ENCODE results near the gene COX8C.

DNA sequence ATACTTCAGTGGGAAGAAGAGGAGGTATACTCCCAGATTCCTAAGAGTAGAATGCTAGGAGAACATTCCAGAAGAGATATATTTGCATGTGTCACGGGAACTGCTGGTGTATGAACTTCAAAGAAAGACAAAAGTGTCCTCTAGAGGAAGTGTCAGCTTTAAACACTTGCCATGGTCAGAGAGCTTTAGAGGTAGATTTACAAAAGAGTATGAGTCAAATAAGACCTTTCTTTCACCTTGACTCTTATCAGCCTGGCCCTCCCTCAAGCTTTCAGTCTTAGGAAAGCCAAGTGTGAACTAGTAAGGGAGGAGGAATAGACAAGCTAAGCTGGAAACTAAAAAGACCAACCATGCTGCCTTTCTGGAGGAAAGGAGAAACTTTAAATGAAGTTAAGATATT, 34.7 kb downstream of the COX8C start:
- TF ChIP-seq, protein P1, sequence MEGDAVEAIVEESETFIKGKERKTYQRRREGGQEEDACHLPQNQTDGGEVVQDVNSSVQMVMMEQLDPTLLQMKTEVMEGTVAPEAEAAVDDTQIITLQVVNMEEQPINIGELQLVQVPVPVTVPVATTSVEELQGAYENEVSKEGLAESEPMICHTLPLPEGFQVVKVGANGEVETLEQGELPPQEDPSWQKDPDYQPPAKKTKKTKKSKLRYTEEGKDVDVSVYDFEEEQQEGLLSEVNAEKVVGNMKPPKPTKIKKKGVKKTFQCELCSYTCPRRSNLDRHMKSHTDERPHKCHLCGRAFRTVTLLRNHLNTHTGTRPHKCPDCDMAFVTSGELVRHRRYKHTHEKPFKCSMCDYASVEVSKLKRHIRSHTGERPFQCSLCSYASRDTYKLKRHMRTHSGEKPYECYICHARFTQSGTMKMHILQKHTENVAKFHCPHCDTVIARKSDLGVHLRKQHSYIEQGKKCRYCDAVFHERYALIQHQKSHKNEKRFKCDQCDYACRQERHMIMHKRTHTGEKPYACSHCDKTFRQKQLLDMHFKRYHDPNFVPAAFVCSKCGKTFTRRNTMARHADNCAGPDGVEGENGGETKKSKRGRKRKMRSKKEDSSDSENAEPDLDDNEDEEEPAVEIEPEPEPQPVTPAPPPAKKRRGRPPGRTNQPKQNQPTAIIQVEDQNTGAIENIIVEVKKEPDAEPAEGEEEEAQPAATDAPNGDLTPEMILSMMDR (IDR thresholded peaks at IDR 0.05; ENCODE audit: control extremely low read depth in 1 of 3, insufficient read depth in 1 of 3, low read depth in 1 of 3, low read length in 3 of 3) = no peak
- TF ChIP-seq, protein P2, sequence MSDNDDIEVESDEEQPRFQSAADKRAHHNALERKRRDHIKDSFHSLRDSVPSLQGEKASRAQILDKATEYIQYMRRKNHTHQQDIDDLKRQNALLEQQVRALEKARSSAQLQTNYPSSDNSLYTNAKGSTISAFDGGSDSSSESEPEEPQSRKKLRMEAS (IDR thresholded peaks at IDR 0.05) = no peak
- TF ChIP-seq SIX5 (IDR thresholded peaks at IDR 0.05; ENCODE audit: low read depth, low read length) (no peak), CTBP2 (IDR thresholded peaks at IDR 0.05; ENCODE audit: borderline replicate concordance, insufficient read depth, insufficient read length, low read length) (no peak), SUZ12 (IDR thresholded peaks at IDR 0.05; ENCODE audit: low read length) (no peak), RNF2 (IDR thresholded peaks at IDR 0.05; ENCODE audit: borderline replicate concordance, low read depth, low read length, missing control alignments, poor library complexity, severe bottlenecking) (no peak), BRCA1 (IDR thresholded peaks at IDR 0.05; ENCODE audit: low read depth, low read length) (no peak), EP300 (IDR thresholded peaks at IDR 0.05; ENCODE audit: borderline replicate concordance in 1 of 2, low read depth in 2 of 2, low read length in 2 of 2) (no peak), RXRA (IDR thresholded peaks at IDR 0.05; ENCODE audit: insufficient read depth, low read depth, low read length) (no peak), SRF (IDR thresholded peaks at IDR 0.05; ENCODE audit: low read depth, low read length) (no peak), ZNF274 (IDR thresholded peaks at IDR 0.05; ENCODE audit: borderline replicate concordance, extremely low read depth, low read length) (no peak), SAP30 (IDR thresholded peaks at IDR 0.05; ENCODE audit: insufficient read depth, insufficient replicate concordance, low read length) (no peak), TEAD4 (IDR thresholded peaks at IDR 0.05; ENCODE audit: low read depth, low read length) (no peak), YY1 (IDR thresholded peaks at IDR 0.05; ENCODE audit: low read depth, low read length) (no peak)

Data from H1 (cell line).